Stimulated activated CD4-positive, alpha-beta T cell treated with anti-CD3 and anti-CD28 coated beads, Interleukin-15, amount 100 ng/mL, for 24 hours (primary cell): ENCODE data around the gene FBXO15.

Experiments used
- DNase-seq: peaks from one replicate; pipeline ENCODE4 v3.0.0-alpha.2; 2020

The FBXO15 gene

DNA sequence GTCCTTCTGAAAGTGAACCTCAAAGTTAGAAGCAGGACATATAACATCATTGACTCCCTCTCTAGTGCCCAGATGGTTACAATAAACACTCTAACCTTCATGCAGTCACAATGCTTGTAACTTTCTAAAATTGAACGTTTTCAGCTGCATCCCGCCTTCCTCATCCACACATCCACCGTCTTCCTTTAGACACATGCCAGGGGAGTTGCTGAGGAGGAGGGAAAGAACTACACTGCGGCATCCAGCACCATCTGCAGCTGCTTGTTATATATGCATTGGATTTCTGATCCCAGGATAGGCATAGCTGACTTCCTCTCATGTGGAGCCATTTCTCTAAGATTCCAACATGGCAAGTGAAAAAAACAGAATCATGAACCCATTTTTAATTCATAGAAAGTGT, 96.8 kb downstream of the FBXO15 start:
- no peak for DNase-seq

DNA sequence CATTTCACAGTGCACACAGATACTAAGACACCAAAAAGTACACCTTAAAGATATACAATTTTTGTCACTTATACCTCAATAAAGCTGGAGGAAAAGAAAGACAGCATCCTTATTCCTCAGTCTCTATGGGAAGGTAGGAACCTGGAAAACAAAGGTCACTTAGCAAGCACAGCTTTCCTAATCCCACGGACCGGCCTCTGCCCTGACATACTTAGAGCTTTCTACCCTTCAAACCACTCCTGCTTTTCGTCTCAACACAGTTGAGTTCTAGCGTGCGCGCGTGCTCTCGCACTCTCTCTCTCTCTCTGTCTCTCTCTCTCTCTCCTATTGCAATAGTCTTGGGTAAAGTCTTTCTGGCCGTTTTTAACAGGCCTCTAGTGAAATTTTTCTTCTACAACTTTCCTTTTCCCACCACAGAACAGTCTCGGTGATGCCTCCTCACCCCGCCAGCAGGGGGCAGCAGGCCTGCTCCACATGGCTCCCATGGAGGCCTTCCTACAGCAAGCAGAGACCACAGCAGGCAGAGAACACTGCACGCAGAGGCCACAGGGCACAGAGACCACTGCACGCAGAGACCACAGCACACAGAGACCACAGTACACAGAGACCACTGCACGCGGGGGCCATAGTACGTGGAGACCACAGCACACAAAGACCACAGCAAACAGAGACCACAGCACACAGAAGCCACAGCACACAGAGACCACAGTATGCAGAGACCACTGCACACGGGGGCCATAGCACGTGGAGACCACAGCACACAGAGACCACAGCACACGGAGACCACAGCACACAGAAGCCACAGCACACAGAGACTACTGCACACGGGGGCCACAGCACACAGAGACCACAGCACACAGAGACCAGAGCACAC, 106.9 kb downstream of the FBXO15 start:
- DNase-seq: peak; percentile 84

DNA sequence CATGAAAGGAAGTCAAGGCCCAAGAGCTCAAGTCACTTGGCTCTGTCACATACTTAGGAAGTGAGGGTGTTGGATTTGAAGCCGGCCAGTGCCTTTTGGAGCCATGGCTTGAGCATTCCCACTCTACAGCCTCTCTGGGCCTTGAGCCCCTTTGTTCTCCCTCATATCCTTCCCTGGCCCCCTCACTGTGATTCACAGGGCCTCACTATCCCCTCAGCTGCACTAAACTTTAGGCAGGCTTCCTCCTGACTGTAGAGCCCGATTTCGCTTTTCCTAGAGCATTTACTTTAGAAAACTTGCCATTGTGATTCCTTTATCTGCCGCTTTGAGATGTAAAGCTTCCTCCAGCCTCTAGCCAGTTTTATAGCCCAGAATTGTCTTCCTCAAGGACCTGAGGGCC, 107.6 kb downstream of the FBXO15 start:
- DNase-seq: no peak

DNA sequence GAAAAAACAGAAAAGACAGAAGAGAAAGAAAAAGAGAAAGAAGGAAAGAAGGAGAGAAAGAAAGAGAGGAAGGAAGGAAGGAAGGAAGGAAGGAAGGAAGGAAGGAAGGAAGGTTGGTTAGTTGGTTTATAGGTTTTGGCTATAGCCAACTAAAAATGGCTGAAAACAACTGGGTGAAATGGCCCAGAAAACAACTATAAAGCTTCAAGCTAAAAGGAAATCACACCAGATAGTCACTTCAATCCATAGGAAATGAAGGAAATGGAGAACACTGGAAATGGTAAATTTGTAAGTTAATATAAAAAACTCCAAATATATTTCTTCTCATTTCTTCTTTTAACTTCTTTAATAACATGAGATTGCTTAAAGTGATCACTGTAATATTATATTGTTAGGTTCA, 118.5 kb downstream of the FBXO15 start:
- no peak for DNase-seq
